GM10248 (cell line): ENCODE results near the gene FHIP2A.
"Not testable (repeated sequence)": the region's sequence is repeated elsewhere in the genome, so short reads cannot be mapped to it uniquely, and the experiment has no call there.

Experiments used
- CTCF ChIA-PET: fragments of 300-600 bp; sonication (Branson Sonifier 250); formaldehyde crosslinking; extraction: SDS; loops from one replicate; lab custom pipeline; 2021; ENCODE audit warnings: antibody characterized with exemption; lab: Yijun Ruan, JAX
- POLR2A ChIA-PET: fragments of 350-650 bp; sonication (Branson Sonifier 250); formaldehyde crosslinking; extraction: SDS; loops from one replicate; lab custom pipeline; 2020; ENCODE audit warnings: antibody characterized with exemption; lab: Yijun Ruan, JAX
- DNase-seq: peaks from one replicate; pipeline ENCODE4 v3.0.0; 2012; ENCODE audit errors: extremely low spot score
- CTCF ChIP-seq: IDR thresholded peaks from 2 replicates; pipeline ENCODE4 v1.5.1; 2012; ENCODE audit warnings: mild to moderate bottlenecking, low read depth; ENCODE audit errors: extremely low read depth, missing control alignments, control extremely low read depth

FHIP2A gene

GRCh38 chr10:114839901-114840300 is 18.3 kb downstream of the FHIP2A start:
- no peak for TF ChIP-seq CTCF
- POLR2A ChIA-PET, result no interaction called here
- DNase-seq, result no peak
- CTCF ChIA-PET, result interaction anchor here (1.0 kb wide), 1 partner anchor 18 kb away, joined by 4 read pairs; the partner anchor contains the start of gene FHIP2A

GRCh38 chr10:114845978-114846693 is 24.6 kb downstream of the FHIP2A start:
- CTCF ChIA-PET, result interaction anchor here (0.8 to 1.9 kb wide), 3 partner anchors 9 to 34 kb away, joined by 3 to 5 read pairs (median 3); no protein-coding TSS in a partner anchor
- POLR2A ChIA-PET, result no interaction called here
- TF ChIP-seq CTCF, result no peak

GRCh38 chr10:114847517-114847916 is 25.9 kb downstream of the FHIP2A start:
- POLR2A ChIA-PET, DNase-seq: not testable (repeated sequence)
- CTCF ChIA-PET, result interaction anchor here (1.1 kb wide), 1 partner anchor 9 kb away, joined by 3 read pairs; no protein-coding TSS in a partner anchor

More at GRCh38 chr10:114845978-114846693, 24.6 kb downstream of the FHIP2A start:
- no peak for DNase-seq

- no peak for TF ChIP-seq CTCF
Observed at GRCh38 chr10:114849674-114850073, 28.1 kb downstream of the FHIP2A start.

GRCh38 chr10:114850126-114850525 is 28.5 kb downstream of the FHIP2A start:
- no peak for TF ChIP-seq CTCF
- no peak for DNase-seq
- ChIA-PET CTCF (no interaction called here), POLR2A (no interaction called here)

More at GRCh38 chr10:114849674-114850073, 28.1 kb downstream of the FHIP2A start:
- ChIA-PET POLR2A (no interaction called here), CTCF (no interaction called here)
- no peak for DNase-seq

- DNase-seq, result no peak
- ChIA-PET CTCF (no interaction called here), POLR2A (interaction anchor here (0.7 kb wide), 1 partner anchor 241 kb away, joined by 6 read pairs; no protein-coding TSS in a partner anchor)
- no peak for TF ChIP-seq CTCF
Observed at GRCh38 chr10:114851336-114851735, 29.8 kb downstream of the FHIP2A start.

- ChIA-PET CTCF (interaction anchor here (1.5 to 1.9 kb wide), 2 partner anchors 20 to 27 kb away, joined by 5 to 7 read pairs; no protein-coding TSS in a partner anchor), POLR2A (no interaction called here)
- no peak for DNase-seq
- TF ChIP-seq CTCF, result no peak
Observed at GRCh38 chr10:114852197-114852596, 30.6 kb downstream of the FHIP2A start.
